Left forelimb (tissue), 1 donor: Measurements from ENCODE around the gene UTY.

Experiments used
- DNase-seq: peaks from one replicate; pipeline ENCODE4 v3.0.0-alpha.2; 2018; ENCODE audit warnings: low spot score

Gene UTY

DNA sequence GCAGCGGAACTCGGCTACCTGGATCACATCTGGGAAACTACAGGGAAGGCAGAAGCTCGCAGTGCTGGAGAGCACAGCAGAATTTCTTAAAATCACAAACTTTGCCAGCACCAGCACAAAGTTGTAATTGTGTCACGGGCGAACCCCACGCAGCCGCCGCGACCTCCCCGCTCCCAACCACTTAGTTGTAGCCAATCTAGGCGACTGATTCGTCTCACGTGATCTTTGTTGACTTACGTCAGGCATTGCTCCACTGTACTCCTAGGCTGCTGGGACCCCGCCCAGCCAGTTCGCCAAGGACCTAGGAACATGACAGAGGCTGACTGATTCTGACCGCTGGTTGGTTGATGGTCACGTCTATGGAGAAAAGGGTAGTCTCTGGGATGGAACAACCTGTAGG lies at the start of gene UTY:
TSS of gene UTY (minus strand) at position 206 of the 400 bp plus-strand sequence. CDS start 368 bp downstream, outside the sequence.
- peak; percentile 75 for DNase-seq

DNA sequence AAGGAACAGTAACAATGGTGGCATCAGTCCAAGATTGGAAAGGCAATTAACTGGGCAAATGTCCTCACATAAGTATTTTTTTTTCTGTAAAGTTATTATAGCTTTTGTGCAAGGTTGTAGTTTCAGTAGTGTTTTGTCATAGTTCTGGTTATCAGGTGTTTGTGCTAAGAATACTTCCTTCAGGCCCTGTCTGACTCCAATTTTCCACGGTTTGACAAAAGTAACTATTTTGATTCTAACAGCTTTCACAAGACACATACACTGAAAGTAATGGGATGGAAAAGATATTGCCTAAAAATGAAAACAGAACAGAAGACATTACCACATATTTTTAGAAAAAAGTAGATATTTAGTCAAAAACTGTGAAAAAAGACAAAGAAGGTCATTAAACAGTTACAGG lies 40.6 kb upstream of the UTY start:
- DNase-seq = no peak

DNA sequence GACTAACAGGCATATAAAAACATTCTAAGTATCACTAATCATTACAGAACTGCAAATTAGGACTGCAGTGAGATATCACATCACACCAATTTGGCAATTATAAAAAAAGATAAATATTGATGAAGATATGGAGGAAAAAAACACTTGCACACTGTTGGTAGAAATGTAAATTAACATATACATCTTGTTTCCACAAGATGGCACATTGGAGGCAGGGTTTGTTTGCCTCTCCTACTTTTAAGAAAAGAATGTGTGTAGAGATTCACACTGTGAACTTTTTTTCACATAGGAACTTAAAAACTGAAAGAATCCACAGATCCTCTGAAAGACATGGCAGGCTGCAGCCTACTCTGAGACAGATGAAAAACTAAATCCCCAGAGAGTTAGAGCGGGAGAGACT lies 21.4 kb upstream of the UTY start:
- no peak for DNase-seq

DNA sequence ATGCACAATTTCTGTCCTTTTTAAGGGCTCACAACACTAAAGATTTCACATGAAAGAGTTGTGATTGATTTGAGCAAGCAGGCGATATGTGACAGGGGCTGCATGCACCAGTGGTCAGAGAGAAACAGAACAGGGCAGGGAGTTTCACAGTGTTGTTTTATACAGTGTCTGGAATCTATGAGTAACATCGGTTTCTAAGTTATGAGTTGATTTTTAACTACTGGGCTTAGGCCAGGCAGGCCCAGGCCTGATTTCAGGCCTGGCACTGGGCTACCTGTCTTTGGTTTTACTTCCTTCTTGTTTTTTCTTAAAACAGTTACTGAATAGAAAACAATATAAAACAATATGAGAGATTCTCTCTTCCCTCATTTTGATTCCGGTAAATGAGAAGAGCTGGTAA lies 13.9 kb upstream of the UTY start:
- DNase-seq = no peak

DNA sequence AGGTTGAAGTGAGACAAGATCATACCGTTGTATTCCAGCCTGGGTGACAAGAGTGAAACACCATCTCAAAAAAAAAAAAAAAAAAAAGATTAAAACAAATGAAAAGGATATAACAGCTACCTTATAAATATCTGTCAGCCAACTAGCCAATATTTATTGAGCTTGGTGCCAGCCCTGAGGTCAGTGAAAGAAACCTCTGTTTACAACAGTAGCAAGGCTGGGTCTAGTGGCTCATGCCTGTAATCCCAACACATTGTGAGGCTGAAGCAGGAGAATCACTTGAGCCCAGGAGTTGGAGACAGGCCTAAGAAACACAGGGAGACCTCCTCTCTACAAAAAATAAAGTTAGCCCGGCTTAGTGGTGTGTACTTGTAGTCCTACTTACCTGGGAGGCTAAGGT lies 12.6 kb upstream of the UTY start:
- DNase-seq = no peak

DNA sequence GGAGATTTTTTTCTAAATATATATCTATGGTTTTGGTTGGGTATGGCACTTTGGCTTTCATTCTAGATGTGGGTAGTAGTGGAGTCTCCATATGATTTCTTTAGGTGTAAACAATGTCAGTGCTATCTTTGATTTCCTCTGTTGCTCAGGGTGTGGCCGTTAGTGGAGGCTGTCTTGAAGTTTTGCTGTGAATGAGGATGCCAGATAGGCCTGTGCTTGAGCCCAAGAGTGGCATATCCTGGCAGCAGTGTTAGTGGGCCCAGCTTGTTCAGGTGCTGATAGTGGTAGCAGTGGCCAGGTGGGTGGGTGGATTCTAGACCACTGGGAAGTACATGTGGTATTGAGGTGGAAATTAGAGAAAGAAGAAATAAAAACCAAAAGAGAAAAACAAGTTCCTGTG lies 8.9 kb upstream of the UTY start:
- no peak for DNase-seq

DNA sequence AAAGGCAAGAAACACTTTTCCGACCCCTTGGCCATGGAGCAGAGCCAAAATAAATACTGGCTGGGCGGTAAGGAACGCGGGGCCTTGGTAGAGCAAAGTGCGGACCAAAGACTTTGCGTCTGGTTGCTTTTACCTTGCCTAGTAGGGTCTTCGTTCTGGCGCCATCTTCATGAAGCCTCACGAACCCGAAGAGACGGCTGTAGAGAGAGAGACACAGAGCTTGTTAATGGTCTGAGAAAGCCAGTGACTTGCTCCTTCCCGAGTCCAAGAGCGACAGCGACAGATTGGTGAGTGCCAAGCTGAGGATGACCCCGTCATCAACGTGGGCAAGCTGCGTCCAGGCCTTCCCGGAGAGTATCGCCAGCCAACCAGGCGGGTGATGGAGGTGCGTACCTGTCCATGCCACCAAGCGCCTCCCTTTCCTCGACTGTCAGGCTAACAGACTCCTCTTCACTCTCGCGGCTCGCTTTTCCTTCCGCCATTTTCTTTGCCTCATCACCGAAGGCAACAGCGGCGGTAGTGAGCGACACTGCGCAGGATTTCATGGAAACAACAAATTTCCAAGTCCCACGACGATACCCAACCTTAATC lies 617 bp downstream of the UTY start:
- peak; percentile 70 for DNase-seq

DNA sequence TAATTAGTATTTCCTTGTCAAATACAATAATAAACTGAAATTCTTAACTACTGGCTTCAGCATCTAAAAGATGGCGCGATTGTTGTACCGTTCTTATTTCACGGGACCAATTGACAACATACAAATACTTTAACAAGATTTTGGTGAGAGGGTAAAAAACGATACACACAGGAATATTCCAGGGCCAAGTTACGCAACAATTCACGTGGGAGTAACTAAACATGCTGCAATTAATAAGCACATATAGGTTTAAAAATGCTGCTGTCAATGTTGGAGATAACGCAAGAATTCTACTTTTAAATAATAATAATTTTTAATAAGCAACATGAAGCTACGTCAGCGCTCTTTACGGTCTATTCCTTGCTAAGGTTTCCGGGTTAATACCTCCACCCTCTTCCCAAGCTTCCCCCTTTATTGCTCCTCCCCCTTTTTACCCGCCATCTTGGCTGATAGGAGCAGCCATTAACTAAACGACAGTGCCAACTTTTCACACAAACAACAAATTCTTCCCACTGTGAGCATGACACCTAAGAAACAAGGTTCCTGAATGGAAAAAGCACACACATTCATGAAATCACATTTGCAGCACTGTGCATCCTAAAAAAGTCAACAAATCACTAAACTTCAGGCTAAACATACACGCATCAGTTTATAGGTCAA lies 1.6 kb downstream of the UTY start:
- DNase-seq = no peak

DNA sequence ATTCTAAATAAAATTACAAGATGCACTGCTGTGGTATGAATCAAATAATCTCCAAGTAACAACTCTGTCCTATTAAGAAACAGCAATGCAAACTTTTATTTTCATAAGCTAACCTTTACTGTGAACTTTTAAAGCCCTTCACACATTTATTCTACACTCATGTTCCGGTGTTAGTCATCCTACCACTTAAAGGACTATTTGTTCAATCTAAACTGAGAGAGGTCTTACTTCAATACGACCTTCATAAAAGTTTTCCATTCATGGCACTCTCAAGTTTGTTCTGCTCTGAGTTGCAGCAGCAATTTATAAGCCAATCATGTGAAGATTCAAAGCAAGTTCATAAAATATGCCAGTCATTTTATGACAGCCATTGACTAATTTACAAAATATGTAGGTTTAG lies 4.8 kb downstream of the UTY start:
- DNase-seq = no peak

DNA sequence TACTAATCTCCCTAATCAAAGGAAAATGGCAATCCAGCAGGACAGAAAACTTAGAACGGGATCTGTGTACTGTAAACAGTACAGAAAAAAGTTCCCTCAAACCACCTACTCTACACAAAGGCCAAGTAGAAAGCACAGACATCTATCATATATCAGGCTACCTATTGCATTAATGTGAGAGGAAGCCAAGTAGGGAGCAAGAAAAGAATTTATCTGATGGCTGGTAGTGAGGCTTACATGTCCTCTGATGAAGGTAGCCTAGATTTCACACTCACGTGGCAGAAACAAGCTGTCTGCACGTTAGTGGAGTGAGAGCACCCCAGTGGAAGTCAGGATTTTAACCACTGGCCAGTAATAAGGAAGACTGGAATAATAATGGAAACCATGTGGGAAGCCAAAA lies 28.3 kb downstream of the UTY start:
- DNase-seq = no peak

DNA sequence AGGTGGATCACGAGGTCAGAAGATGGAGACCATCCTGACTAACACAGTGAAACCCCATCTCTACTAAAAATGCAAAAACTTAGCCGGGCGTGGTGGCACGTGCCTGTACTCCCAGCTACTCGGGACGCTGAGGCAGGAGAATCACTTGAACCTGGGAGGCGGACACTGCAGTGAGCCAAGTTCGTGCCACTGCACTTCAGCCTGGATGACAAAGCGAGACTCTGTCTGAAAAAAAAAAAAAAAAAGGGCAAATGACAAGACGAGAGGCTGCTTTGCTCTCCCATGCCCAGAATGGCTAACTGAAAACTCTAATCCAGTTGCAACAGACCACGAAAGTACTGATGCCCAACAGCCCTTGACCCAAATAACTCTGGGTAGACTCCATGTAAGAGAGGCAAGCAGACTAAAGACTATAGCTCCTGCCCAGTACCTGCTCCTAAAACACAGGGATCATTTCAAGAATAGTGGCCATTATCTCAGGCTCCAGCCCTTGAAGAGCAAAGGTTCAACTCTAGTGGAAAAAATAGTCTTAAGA lies 29.2 kb downstream of the UTY start:
- DNase-seq = no peak

DNA sequence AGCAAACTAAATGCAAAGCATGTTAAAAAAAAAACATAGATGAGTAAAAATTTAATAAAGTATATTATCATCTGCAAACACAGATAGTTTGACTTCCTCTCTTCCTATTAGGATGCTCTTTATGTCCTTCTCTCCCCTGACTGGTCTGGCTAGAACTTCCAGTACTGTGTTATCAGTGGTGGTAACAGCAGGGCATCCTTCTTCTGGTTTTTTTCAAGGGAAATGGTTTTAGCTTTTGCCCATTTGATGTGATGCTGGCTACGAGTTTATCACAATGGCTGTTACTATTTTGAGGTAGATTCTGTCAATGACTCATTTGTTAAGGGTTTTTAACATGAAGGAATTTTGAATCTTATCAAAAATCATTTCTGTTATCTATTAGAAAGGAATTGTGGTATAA lies 34.3 kb downstream of the UTY start:
- no peak for DNase-seq

DNA sequence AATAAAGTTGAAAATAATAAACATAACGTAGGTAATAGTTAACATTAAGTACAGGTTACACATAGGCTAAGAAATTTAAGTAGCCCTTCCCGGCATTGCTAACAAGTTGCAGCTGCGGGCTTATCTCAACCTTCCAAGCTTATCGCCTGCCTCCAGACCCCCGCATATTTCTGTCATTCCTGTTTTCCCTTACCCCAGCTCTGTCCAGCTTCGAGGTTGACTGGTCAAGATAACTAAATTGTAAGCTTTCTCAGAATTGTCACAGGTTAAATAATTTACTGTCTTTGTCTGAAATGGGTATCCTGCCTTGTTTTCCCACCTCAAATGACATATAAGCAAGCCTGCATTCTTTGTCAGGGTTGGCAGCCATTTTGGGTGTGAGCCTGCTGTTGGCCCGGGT lies 36.7 kb downstream of the UTY start:
- no peak for DNase-seq

DNA sequence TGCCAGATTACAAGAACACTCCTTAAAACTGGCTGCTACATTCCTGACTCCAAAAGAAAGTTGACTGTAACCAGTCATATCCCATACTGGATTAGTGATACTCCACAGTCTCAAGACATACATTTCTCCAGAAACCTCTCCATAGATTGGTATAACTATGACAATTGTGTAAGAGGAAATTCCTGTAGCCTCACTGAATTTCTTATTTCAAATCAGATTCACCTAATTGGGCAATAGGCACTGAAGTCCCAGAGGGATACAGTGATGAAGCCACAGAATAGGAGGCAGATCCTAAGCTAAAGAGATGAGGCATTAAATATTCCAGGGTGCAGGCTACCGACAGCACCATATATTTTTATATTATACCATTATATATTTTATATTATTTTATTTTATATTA lies 39.0 kb downstream of the UTY start:
- no peak for DNase-seq

DNA sequence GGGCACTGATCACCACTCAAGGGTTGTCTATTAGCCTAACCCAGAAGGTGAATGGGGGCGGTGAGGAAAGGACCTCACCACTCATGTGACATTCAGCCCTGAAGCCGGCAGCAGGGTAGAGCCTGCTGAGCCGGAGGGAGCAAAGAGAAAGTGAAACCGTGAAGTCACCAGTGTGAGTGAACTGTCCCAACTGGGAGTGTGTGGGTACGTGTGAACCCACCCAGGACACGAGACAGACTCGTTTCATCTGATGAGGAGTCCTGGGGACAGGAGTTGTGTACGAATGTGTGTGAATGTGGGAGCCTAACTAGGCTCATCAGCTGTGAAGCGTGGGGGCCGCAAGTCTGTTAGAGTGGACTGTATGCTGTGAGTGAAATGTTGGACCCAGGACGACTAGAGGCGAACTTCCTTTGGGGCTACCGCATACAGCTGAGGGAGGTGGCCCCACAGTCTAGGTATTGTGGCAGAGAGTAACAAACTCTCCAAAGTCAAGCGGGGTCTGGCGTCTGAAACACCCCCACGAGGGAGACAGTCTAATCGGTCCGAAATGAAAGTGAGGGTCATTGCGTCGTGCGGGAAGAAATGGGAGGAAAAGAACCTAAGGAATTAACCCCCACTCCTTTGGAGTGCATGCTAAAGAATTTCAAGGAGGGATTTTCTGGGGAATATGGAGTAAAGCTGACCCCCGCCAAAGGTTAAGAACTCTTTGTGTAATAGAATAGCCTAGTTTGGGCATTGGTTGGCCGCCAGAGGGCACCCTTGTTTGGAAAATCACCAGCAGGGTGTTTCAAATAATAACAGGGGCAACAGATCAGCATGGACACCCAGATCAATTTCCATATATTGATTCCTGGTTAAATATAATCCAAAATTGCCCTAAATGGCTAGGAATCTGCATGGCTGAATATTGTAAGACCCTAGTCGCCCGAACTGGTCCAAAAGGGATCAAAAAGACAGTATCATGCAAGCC lies 43.6 kb downstream of the UTY start:
- no peak for DNase-seq

DNA sequence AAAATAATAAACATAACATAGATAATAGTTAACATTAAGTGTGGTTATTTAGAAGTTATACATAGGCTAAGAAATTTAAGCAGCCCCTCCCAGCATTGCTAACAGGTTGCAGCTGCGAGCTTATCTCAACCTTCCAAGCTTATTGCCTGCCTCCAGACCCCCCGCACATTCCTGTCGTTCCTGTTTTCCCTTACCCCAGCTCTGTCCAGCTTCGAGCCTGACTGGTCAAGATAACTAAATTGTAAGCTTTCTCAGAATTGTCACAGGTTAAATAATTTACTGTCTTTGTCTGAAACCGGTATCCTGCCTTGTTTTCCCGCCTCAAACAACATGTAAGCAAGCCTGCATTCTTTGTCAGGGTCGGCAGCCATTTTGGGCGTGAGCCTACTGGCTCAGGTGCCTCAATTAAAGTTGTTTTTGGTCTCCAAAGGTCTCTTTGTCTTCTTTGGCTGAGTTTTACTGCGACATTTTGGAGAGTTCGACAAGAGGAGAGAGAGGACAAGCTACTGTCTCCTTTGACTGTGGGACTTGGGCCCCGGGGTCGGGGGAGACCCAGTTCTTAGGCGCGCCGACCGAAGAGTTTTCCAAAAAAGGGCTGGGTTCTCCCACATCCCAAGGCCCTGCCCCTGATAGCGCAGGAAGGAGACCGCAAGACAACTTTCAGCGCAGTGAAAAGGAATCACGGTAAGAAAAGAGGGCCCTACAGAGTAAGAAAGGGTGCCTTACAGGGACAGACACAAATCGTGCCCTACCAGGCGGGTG lies 44.4 kb downstream of the UTY start:
- no peak for DNase-seq

DNA sequence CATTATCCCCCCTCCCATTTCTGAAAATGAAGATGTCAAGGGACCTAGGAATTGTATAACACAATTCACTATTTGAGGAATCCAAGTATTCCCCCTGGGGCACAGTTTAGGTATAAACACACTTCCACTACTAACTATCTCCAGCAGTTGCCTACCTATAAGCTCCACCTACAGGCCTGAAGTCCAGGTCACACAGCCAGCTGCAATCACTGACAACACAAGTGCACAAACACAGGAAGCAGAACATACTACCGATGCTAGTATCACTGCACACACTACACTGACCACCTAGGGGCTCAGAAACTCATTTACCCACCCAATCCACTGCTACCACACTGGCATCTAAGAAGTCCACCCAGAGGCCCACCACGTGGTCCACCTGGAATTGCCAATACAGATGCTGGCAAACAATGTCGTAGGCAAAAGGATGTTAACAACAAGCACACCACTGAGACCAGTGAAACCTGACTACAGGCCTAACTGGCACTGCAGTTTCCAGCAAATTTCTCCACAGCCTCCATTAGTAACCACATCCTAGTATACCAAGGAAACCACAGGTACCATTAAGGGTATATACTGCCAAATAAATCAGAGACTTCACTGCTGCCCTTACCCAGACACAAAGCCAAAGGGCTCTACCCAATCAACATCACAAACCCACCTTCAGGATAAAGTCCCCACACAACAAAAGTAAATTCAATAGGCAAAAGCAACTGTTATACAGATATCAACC lies 47.4 kb downstream of the UTY start:
- DNase-seq = no peak

DNA sequence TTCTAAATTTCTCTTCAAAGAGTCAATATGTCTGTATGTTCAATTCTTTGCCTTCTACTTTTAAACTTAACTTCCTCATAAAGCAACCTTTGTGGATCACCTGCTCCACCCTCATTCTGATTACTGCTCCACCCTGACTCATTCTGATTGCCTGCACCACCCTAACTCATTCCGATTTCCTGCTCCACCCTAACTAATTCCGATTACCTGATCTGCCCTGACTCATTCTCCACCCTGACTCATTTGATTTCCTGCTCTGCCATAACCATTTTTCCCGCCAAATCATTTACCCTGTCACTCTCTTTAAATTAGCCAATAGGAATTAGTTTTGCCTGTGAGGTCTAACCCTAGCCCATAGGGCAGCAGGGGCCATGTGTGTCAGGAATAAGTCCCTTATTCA lies 50.3 kb downstream of the UTY start:
- no peak for DNase-seq

DNA sequence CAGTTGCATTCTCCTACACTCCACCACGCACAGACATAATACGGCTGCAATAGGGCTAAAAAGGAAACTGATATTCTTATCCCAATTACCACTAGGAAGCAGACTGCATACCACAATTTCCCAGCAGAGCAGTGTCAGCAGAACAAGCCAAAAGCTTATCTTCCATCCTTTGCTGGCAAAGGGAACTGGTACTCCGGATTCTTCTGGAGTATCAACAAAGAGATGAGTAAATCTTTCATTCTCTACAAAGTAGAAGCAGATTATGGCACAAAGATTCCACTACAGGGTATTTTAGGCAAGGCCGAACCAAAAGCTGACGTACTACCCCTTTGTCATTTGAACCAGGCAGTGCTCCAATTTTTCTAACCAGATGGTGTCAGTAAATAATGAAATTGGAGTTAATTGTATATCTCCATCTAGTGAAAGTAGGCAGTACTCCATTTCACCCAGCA lies 56.5 kb downstream of the UTY start:
- no peak for DNase-seq

DNA sequence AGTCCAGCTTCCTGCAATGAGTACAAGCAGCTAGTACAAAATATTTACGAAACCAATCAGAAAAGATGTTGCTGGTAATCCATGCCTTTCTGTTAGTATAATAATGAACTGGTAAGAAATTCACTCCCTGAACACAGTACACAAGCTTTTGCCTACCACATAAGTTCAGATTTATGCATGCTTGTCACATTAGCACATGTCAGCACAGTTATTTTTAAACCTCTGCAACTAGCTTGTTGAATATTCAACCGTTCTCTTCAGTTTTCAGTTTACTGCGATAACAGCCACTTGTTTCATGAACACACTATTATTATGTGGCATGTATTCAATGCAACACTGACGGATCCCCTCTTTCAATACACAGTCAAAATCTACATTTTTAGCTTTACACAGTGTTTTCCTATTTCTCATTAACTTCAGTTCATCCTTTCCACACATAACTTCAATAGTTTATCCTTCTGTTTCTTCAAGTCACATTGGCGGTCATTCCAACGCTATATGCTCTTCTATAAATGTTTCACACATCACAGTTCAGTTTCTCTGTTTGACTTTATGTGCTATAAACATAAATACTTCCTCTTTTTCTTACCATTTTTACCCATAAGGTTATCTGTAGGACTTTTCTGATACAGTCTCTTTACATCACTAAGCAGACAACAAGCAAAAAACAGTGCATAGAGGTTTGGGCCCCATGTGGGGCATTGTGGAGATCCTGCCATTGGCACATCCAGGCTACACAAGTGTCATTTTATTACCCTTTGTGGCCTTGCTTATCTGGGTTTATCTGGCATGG lies 62.8 kb downstream of the UTY start:
- no peak for DNase-seq
